Lung (tissue), 12 donors: Measurements from ENCODE around the gene CARD9. TPM values are rescaled to one million over a fixed set of nuclear protein-coding genes. Genes with fewer than 3 reads are reported as not detected.

Experiments used
- ATAC-seq: fragments of 200-7000 bp; cut with Tn5 transposase; one replicate; pipeline ENCODE4 v1.9.1; 2020; ENCODE audit warnings: moderate number of reproducible peaks; ENCODE audit not compliant: insufficient read depth, low FRiP score
- DNase-seq, 3 donors: peaks; one replicate each; pipeline ENCODE4 v3.0.0-alpha.2; 2013 to 2017
- H3K27ac ChIP-seq, 2 donors: one replicate each; pipeline ENCODE4 v1.5.1; 2013; ENCODE audit warnings: mild to moderate bottlenecking in 2 of 2, moderate library complexity in 2 of 2, control low read depth in 1 of 2, inconsistent platforms in 1 of 2, low read depth in 1 of 2, low read length in 1 of 2
- H3K27me3 ChIP-seq, 3 donors: one replicate each; pipeline ENCODE4 v1.5.1; 2013; ENCODE audit warnings: low read length in 2 of 3; ENCODE audit not compliant: control insufficient read depth in 3 of 3, insufficient read depth in 3 of 3
- H3K36me3 ChIP-seq, 4 donors: one replicate each; pipeline ENCODE4 v1.5.1; 2013; ENCODE audit warnings: low read length in 4 of 4, mild to moderate bottlenecking in 1 of 4, moderate library complexity in 1 of 4; ENCODE audit not compliant: control insufficient read depth in 4 of 4, insufficient read depth in 4 of 4
- H3K4me1 ChIP-seq, 5 donors: one replicate each; pipeline ENCODE4 v1.5.1; 2013; ENCODE audit warnings: low read length in 5 of 5, mild to moderate bottlenecking in 2 of 5, moderate library complexity in 1 of 5; ENCODE audit not compliant: control insufficient read depth in 5 of 5, insufficient read depth in 5 of 5
- H3K4me3 ChIP-seq: one replicate; pipeline ENCODE4 v1.5.1; 2013; ENCODE audit warnings: mild to moderate bottlenecking, control low read depth, moderate library complexity
- H3K9ac ChIP-seq, 2 donors: one replicate each; pipeline ENCODE4 v1.5.1; 2013; ENCODE audit warnings: low read length in 2 of 2, control low read depth in 1 of 2; ENCODE audit not compliant: insufficient read depth in 1 of 2
- H3K9me3 ChIP-seq, 4 donors: one replicate each; pipeline ENCODE4 v1.5.1; 2013; ENCODE audit warnings: low read length in 3 of 4, mild to moderate bottlenecking in 1 of 4, moderate library complexity in 1 of 4; ENCODE audit not compliant: control insufficient read depth in 4 of 4, insufficient read depth in 3 of 4
- CTCF ChIP-seq: IDR thresholded peaks from 2 replicates; pipeline ENCODE4 v1.5.1; 2012; ENCODE audit warnings: mild to moderate bottlenecking; ENCODE audit errors: control extremely low read depth, extremely low read depth
- WGBS, 2 donors: extraction: QIAGEN DNeasy Blood & Tissue Kit; methylation state at CpG; one replicate each; pipeline ENCODE4 v1.1.7; 2013; 5-methylcytosine and 5-hydroxymethylcytosine counted together
- polyA plus RNA-seq, 2 donors: library from polyadenylated mRNA; stranded (reverse); fragments of 200-250 nt; gene quantifications; one replicate each; pipeline ENCODE4 v1.2.1, GENCODE V29; 2013
- total RNA-seq, 2 donors: library from RNA; depleted of rRNA in 1 of 2; stranded (reverse); fragments of >200 nt in 1 of 2; gene quantifications; one replicate each; pipeline ENCODE4 v1.2.1, GENCODE V29; 2014 to 2021
- donor health status: control.
- donor health status: control.
- donor health status: Bipolar disorder and iron deficiency.
- donor health status: healthy.
- donor health status: DM: yes; HTN: yes; CAD: no.

Gene CARD9
- total and polyA plus RNA-seq, 4 donors: 3.8 to 16.0 (median 11.5) TPM

- H3K9ac ChIP-seq: no peak overlapping the region
- no peak for TF ChIP-seq CTCF
- DNase-seq: no peak
- H3K4me3 ChIP-seq: no peak overlapping the region
- WGBS, 2 donors: 78 to 81% methylated on average over 13 of the region's 13 CpGs
- H3K4me1 ChIP-seq: no peaks in the 10 kb centered on the region
- no peaks in the 10 kb centered on the region for H3K27me3 ChIP-seq
- H3K27ac ChIP-seq: no peak overlapping the region
- no peak for ATAC-seq
- peaks cover 0 to 58% (median 16%) of the 10 kb centered on the region in 4 donors for H3K36me3 ChIP-seq
- H3K9me3 ChIP-seq: no peaks in the 10 kb centered on the region
Measured at GRCh38 chr9:136386018-136386417, 12.5 kb upstream of the CARD9 start.

- H3K27ac ChIP-seq: no peak overlapping the region
- no peak overlapping the region for H3K4me3 ChIP-seq
- no peaks in the 10 kb centered on the region for H3K27me3 ChIP-seq
- ATAC-seq (no peak), DNase-seq (no peak)
- no peak overlapping the region for H3K9ac ChIP-seq
- no peaks in the 10 kb centered on the region for H3K9me3 ChIP-seq
- WGBS, 2 donors: 83 to 85% methylated on average over 11 of the region's 11 CpGs
- peaks cover 0 to 66% (median 16%) of the 10 kb centered on the region in 4 donors for H3K36me3 ChIP-seq
- H3K4me1 ChIP-seq: no peaks in the 10 kb centered on the region
- no peak for TF ChIP-seq CTCF
Measured at GRCh38 chr9:136385015-136385414, 11.5 kb upstream of the CARD9 start.

GRCh38 chr9:136383436-136383835 lies 10.0 kb upstream of the CARD9 start:
- peaks cover 3 to 72% (median 17%) of the 10 kb centered on the region in 4 donors for H3K36me3 ChIP-seq
- WGBS, 2 donors: 97 to 98% methylated on average over 20 of the region's 20 CpGs
- no peak overlapping the region for H3K9ac ChIP-seq
- ATAC-seq (no peak), DNase-seq (no peak)
- H3K4me1 ChIP-seq: no peaks in the 10 kb centered on the region
- no peaks in the 10 kb centered on the region for H3K27me3 ChIP-seq
- no peaks in the 10 kb centered on the region for H3K9me3 ChIP-seq
- no peak overlapping the region for H3K27ac ChIP-seq
- H3K4me3 ChIP-seq: no peak overlapping the region
- no peak for TF ChIP-seq CTCF

GRCh38 chr9:136381966-136382513 lies 8.6 kb upstream of the CARD9 start:
- DNase-seq (no peak), ATAC-seq (no peak)
- Histone ChIP-seq H3K27ac (no peak overlapping the region), H3K4me1 (no peaks in the 10 kb centered on the region), H3K36me3 (peaks cover 3 to 64% (median 18%) of the 10 kb centered on the region in 4 donors), H3K27me3 (no peaks in the 10 kb centered on the region), H3K9me3 (no peaks in the 10 kb centered on the region), H3K9ac (no peak overlapping the region), H3K4me3 (no peak overlapping the region)
- WGBS, 2 donors: 93 to 98% methylated on average over 25 of the region's 25 CpGs
- no peak for TF ChIP-seq CTCF
